ENCODE data around the gene FYCO1. TPM values are rescaled to one million over a fixed set of nuclear protein-coding genes. Genes with fewer than 3 reads are reported as not detected.

FYCO1 gene
- total and polyA plus RNA-seq, 2 of the 8 experiments (the other 6 are each of a cell fraction or from before 2014, with no cell fraction given) = 4.8 to 10.8 TPM

DNA sequence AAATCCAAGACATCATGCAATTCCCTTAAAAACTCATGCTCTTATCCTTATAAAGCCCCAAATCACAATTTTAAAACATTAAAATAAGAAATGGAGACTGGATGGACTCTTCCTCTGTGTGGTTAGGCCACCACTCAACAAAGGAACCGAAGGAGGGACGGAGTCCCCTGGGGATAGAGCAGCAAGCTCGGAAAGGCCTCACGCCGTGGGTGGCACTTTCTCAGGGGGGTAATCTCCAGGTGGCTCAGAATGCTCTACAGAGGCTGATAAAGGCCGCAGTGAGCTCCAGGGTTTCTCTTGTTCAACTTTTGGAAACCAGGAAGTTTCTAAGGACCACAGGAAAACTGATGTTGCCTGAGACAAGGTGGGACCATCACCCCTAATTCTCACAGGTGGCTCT lies 86.1 kb downstream of the FYCO1 start:
- DNase-seq (ENCODE audit: low read depth in 1 of 2, low spot score in 2 of 2) (no peak), FAIRE-seq (no peak)
- H2AK5ac ChIP-seq (ENCODE audit: low read depth, low read length) = no peak overlapping the region
- H3K4me2 ChIP-seq (ENCODE audit: insufficient read depth in 1 of 2, low read depth in 2 of 2, low read length in 2 of 2) = no peak overlapping the region
- H3K9ac ChIP-seq (replicated peaks in 1 of 4; ENCODE audit: extremely low read depth in 1 of 4, low read depth in 3 of 4, low read length in 3 of 4) = no peak overlapping the region
- no peaks in the 10 kb centered on the region for H3K36me3 ChIP-seq (ENCODE audit: control insufficient read depth in 2 of 4, insufficient read depth in 4 of 4, low read length in 3 of 4)
- TF ChIP-seq ZNF274 (IDR thresholded peaks at IDR 0.05; ENCODE audit: borderline replicate concordance, extremely low read depth, low read length) (no peak), SIX5 (IDR thresholded peaks at IDR 0.05; ENCODE audit: low read depth, low read length) (no peak), TCF12 (IDR thresholded peaks at IDR 0.05; ENCODE audit: low read depth, low read length) (no peak)
- TF ChIP-seq, protein P1, sequence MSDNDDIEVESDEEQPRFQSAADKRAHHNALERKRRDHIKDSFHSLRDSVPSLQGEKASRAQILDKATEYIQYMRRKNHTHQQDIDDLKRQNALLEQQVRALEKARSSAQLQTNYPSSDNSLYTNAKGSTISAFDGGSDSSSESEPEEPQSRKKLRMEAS (IDR thresholded peaks at IDR 0.05) = no peak
- H3K27me3 ChIP-seq (replicated peaks in 1 of 4; ENCODE audit: control insufficient read depth in 3 of 4, extremely low read depth in 1 of 4, insufficient read depth in 3 of 4, low read length in 3 of 4) = no peaks in the 10 kb centered on the region; a peak in 1 of 7 replicates
- H2AFZ ChIP-seq (ENCODE audit: low read length) = no peak overlapping the region
- no peak overlapping the region for H3K4me3 ChIP-seq (ENCODE audit: extremely low read depth in 1 of 4, insufficient read depth in 2 of 4, low read depth in 3 of 4, low read length in 4 of 4)
- no peak overlapping the region for H3K56ac ChIP-seq (replicated peaks; ENCODE audit: insufficient read length, low read depth, low read length)
- H3K27ac ChIP-seq (ENCODE audit: low read depth, low read length) = no peak overlapping the region
- no peaks in the 10 kb centered on the region for H3K23me2 ChIP-seq (ENCODE audit: low read depth, low read length)
- no peak overlapping the region for H4K8ac ChIP-seq (ENCODE audit: extremely low read depth, insufficient read depth, low read length)
- no peak overlapping the region for H2BK15ac ChIP-seq (ENCODE audit: low read length)
- no peaks in the 10 kb centered on the region for H3K79me1 ChIP-seq (ENCODE audit: low read depth, low read length)
- no peak overlapping the region for H4K91ac ChIP-seq (replicated peaks; ENCODE audit: insufficient read length, low read length)
- no peak overlapping the region for H2BK12ac ChIP-seq (ENCODE audit: low read depth, low read length)
- POLR2A ChIA-PET (ENCODE audit: partially characterized antibody) = no interaction called here
- no peaks in the 10 kb centered on the region for H3K4me1 ChIP-seq (replicated peaks in 1 of 4; ENCODE audit: control insufficient read depth in 3 of 4, insufficient read depth in 4 of 4, low read length in 3 of 4)
- H3K14ac ChIP-seq (ENCODE audit: insufficient read length) = no peak overlapping the region
- no peak overlapping the region for H2BK120ac ChIP-seq (replicated peaks; ENCODE audit: low read depth, low read length)
- H3K18ac ChIP-seq (ENCODE audit: extremely low read depth, low read length) = no peak overlapping the region
- 89% methylated on average over 6 of the region's 6 CpGs; no CpG with 5 or more reads in 1 of the 2 experiments for WGBS, 2 experiments (ENCODE audit: extremely low coverage in 1 of 2, insufficient coverage in 1 of 2, insufficient read length in 1 of 2, insufficient replicate concordance in 2 of 2, low coverage in 1 of 2, low lambda C conversion rate in 2 of 2, missing lambda C conversion rate in 1 of 2)
- CTCF ChIA-PET (ENCODE audit: partially characterized antibody) = interaction anchor here (1.0 to 1.9 kb wide), 2 partner anchors 12 to 67 kb away, joined by 3 to 5 read pairs; no protein-coding TSS in a partner anchor
- no peak overlapping the region for H4K5ac ChIP-seq (ENCODE audit: insufficient read length, low read depth, low read length)
- H3K9me3 ChIP-seq (ENCODE audit: insufficient read depth in 2 of 2, low read depth in 1 of 2, low read length in 1 of 2) = no peaks in the 10 kb centered on the region
- no peaks in the 10 kb centered on the region for H3K79me2 ChIP-seq (ENCODE audit: control insufficient read depth in 1 of 2, insufficient read depth in 2 of 2, low read length in 2 of 2)
- no peak overlapping the region for H2BK5ac ChIP-seq (ENCODE audit: low read depth, low read length)
- H4K20me1 ChIP-seq (replicated peaks in 1 of 2; ENCODE audit: control insufficient read depth in 1 of 2, insufficient read depth in 2 of 2, low read length in 2 of 2) = peaks cover 0 to 2% of the 10 kb centered on the region in 2 experiments
- no peak overlapping the region for H2BK20ac ChIP-seq (ENCODE audit: low read length)
- H3K4ac ChIP-seq (replicated peaks; ENCODE audit: insufficient read length, low read depth, low read length) = no peak overlapping the region
- no peak overlapping the region for H3K23ac ChIP-seq (ENCODE audit: insufficient read length)
